Upper lobe of right lung (tissue), 1 donor: ENCODE data around the gene ZNF365. TPM values are rescaled to one million over a fixed set of nuclear protein-coding genes. Genes with fewer than 3 reads are reported as not detected.

Experiments
- ATAC-seq: fragments of 200-7000 bp; cut with Tn5 transposase; one replicate; pipeline ENCODE4 v1.9.1; 2020; ENCODE audit warnings: mild to moderate bottlenecking, moderate library complexity
- DNase-seq: peaks from one replicate; pipeline ENCODE4 v3.0.0-alpha.2; 2020
- H3K27ac ChIP-seq: fragments of 200-600 bp; one replicate; pipeline ENCODE4 v1.8.0; 2022
- H3K27me3 ChIP-seq: fragments of 200-600 bp; one replicate; pipeline ENCODE4 v1.8.0; 2022; ENCODE audit warnings: mild to moderate bottlenecking
- H3K36me3 ChIP-seq: fragments of 200-600 bp; one replicate; pipeline ENCODE4 v1.8.0; 2022
- H3K4me1 ChIP-seq: fragments of 200-600 bp; one replicate; pipeline ENCODE4 v1.8.0; 2022
- H3K4me3 ChIP-seq: fragments of 200-600 bp; one replicate; pipeline ENCODE4 v1.8.0; 2022; ENCODE audit warnings: mild to moderate bottlenecking
- H3K9me3 ChIP-seq: fragments of 200-600 bp; one replicate; pipeline ENCODE4 v1.8.0; 2022
- intact Hi-C: fragments of 100-400 bp; cut with DNase I; formaldehyde crosslinking; loops from one replicate; pipeline ENCODE4 v1.11.0; 2022
- long read RNA-seq: library from polyadenylated mRNA; unstranded; transcript quantifications from one replicate; pipeline ENCODE4 v2.0.0, GENCODE V29; 2021
- total RNA-seq: library from RNA; stranded (reverse); fragmentation: NEBNext Ultra II Directional; extraction: Animal tissue kit (Norgen Biotek cat#: 25700); gene quantifications from one replicate; pipeline ENCODE4 v1.2.1, GENCODE V29; 2021
- TF ChIP-seq, protein P1 (sequence below): fragments of 200-600 bp; IDR thresholded peaks from one replicate; pipeline ENCODE4 v1.8.0; 2022; ENCODE audit warnings: antibody characterized with exemption
- donor health status: DM: no; HTN: yes; CAD: no; lungs with severe emphysema.

ZNF365 gene
- 1.3 TPM for total RNA-seq
- long read RNA-seq, full-length matches to known transcripts = 8 of 8 reads
- long read RNA-seq, partial matches to known transcripts = 0 of 8 reads
- long read RNA-seq, other reads (novel, unspliced or antisense) = 0 of 8 reads

- ATAC-seq = peak; percentile 90
- DNase-seq = peak; percentile 64
- TF ChIP-seq, protein P1, sequence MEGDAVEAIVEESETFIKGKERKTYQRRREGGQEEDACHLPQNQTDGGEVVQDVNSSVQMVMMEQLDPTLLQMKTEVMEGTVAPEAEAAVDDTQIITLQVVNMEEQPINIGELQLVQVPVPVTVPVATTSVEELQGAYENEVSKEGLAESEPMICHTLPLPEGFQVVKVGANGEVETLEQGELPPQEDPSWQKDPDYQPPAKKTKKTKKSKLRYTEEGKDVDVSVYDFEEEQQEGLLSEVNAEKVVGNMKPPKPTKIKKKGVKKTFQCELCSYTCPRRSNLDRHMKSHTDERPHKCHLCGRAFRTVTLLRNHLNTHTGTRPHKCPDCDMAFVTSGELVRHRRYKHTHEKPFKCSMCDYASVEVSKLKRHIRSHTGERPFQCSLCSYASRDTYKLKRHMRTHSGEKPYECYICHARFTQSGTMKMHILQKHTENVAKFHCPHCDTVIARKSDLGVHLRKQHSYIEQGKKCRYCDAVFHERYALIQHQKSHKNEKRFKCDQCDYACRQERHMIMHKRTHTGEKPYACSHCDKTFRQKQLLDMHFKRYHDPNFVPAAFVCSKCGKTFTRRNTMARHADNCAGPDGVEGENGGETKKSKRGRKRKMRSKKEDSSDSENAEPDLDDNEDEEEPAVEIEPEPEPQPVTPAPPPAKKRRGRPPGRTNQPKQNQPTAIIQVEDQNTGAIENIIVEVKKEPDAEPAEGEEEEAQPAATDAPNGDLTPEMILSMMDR = no peak
- no peaks in the 10 kb centered on the region for H3K9me3 ChIP-seq
- H3K27ac ChIP-seq = no peak within 1 kb of the TSS
- H3K36me3 ChIP-seq = no peaks in the 10 kb centered on the region
- H3K4me1 ChIP-seq = no peaks in the 10 kb centered on the region
- intact Hi-C loops = no loop called here
- peak within 1 kb of the TSS; percentile 49 for H3K4me3 ChIP-seq
- H3K27me3 ChIP-seq = peaks cover 6% of the 10 kb centered on the region
Measured at GRCh38 chr10:62373995-62374861, at the start of gene ZNF365. TSS of gene ZNF365 (plus strand) at chr10:62374369. CDS start at chr10:62376194, 1,825 bp downstream.

DNA sequence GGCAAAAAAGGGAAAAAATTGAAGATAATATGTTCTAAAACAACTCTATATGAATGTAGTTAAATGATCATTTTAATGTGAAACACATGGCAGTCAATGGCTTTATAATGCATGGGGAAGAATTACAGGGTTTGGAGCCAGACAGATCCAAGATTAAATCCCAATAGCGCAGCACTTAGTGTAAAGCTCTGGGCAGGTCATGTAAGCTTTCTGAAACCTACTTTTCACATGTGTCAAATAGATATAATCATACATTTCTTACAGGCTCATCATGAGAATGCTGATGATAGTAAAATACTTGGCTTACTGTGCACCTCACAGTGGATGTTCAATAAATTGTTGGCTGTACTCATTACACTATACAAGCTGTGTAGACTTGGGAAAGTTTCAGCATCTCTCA, 48.0 kb upstream of the ZNF365 start:
- DNase-seq = no peak
- intact Hi-C loops = no loop called here

DNA sequence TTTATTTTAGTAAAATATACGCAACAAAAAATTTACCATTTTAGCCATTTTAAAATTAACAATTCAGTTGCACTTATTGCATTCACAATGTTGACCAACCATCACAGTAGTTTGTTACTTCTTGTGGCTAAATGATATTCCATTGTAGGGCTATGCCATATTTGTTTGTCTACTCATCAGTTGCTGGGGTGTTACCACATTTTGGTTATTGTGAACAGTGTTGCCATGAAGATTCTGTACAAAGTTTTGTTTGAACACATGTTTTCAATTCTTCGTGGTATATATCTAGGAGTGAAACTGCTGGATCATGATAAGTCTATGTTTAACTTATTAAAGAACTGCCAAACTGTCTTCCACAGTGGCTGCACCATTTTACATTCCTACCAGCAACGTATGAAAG, 46.3 kb upstream of the ZNF365 start:
- ATAC-seq (no peak), DNase-seq (no peak)
- no peak overlapping the region for H3K27ac ChIP-seq
- no peaks in the 10 kb centered on the region for H3K9me3 ChIP-seq
- TF ChIP-seq, protein P1 = no peak
- no peaks in the 10 kb centered on the region for H3K4me1 ChIP-seq
- no peaks in the 10 kb centered on the region for H3K36me3 ChIP-seq
- intact Hi-C loops = no loop called here
- no peaks in the 10 kb centered on the region for H3K27me3 ChIP-seq
- no peak overlapping the region for H3K4me3 ChIP-seq

More for the DNA sequence above, 48.0 kb upstream of the ZNF365 start:
- TF ChIP-seq, protein P1 = no peak
- Histone ChIP-seq H3K4me1 (no peaks in the 10 kb centered on the region), H3K36me3 (no peaks in the 10 kb centered on the region), H3K27ac (no peak overlapping the region), H3K27me3 (no peaks in the 10 kb centered on the region), H3K4me3 (no peak overlapping the region), H3K9me3 (no peaks in the 10 kb centered on the region)
- no peak for ATAC-seq

DNA sequence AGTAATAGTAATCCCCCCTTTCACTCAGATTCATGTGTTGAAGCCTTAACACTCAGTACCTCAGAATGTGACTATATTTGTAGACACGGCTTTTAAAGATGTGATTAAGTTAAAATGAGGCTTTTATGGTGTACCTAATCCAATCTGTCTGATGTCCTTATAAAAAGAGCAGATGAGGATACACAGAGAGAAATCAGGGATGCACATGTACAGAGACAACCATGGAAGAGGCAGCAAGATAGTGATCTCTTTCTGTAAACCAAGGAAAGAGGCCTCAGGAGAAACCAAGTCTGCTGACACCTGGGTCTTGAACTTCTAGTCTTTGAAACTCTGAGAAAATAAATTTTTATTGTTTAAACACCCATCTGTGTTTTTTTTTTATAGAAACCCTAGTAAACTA, 44.0 kb upstream of the ZNF365 start:
- no peak overlapping the region for H3K27ac ChIP-seq
- DNase-seq = no peak
- no peaks in the 10 kb centered on the region for H3K27me3 ChIP-seq
- ATAC-seq = no peak
- H3K9me3 ChIP-seq = no peaks in the 10 kb centered on the region
- no peaks in the 10 kb centered on the region for H3K36me3 ChIP-seq
- no peak overlapping the region for H3K4me3 ChIP-seq
- TF ChIP-seq, protein P1 = no peak
- intact Hi-C loops = no loop called here
- H3K4me1 ChIP-seq = no peaks in the 10 kb centered on the region

DNA sequence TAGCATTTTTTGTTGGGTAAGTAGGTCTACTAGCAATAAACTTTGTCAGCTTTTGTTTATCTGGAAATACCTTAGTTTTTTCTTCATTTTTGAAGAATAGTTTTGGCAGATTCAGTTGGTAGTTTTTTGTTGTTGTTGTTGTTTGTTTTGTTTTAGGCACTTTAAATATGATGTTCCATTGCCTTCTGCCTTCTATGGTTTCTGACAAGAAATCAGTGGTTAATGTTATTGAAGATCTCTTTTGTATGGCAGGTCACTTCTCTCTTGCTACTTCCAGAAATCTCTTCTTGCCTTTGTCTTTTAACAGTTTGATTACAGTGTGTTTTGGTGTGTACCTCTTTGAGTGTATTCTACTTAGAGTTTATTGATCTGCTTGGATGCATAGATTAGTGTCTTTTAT, 41.8 kb upstream of the ZNF365 start:
- no peaks in the 10 kb centered on the region for H3K36me3 ChIP-seq
- H3K27me3 ChIP-seq = no peaks in the 10 kb centered on the region
- intact Hi-C loops = no loop called here
- no peaks in the 10 kb centered on the region for H3K4me1 ChIP-seq
- no peak for ATAC-seq
- TF ChIP-seq, protein P1 = no peak
- DNase-seq = no peak
- no peak overlapping the region for H3K4me3 ChIP-seq
- no peaks in the 10 kb centered on the region for H3K9me3 ChIP-seq
- H3K27ac ChIP-seq = no peak overlapping the region
